Activated naive CD8-positive, alpha-beta T cell (primary cell): ENCODE data around the gene LETM1.
"Not testable (repeated sequence)": the region's sequence is repeated elsewhere in the genome, so short reads cannot be mapped to it uniquely, and the experiment has no call there.

Experiments
- H3K27ac Mint-ChIP-seq: one replicate; pipeline ENCODE4 v1.8.0; 2021; ENCODE audit warnings: mixed read lengths
- H3K27me3 Mint-ChIP-seq: one replicate; pipeline ENCODE4 v1.8.0; 2021; ENCODE audit warnings: mixed read lengths
- H3K36me3 Mint-ChIP-seq: one replicate; pipeline ENCODE4 v1.8.0; 2021; ENCODE audit warnings: mixed read lengths
- H3K4me1 Mint-ChIP-seq: one replicate; pipeline ENCODE4 v1.8.0; 2021; ENCODE audit warnings: low read depth, mixed read lengths
- H3K4me3 Mint-ChIP-seq: one replicate; pipeline ENCODE4 v1.8.0; 2021; ENCODE audit warnings: mild to moderate bottlenecking, mixed read lengths
- H3K9me3 Mint-ChIP-seq: one replicate; pipeline ENCODE4 v1.8.0; 2021; ENCODE audit warnings: low read depth, mixed read lengths

Gene LETM1

DNA sequence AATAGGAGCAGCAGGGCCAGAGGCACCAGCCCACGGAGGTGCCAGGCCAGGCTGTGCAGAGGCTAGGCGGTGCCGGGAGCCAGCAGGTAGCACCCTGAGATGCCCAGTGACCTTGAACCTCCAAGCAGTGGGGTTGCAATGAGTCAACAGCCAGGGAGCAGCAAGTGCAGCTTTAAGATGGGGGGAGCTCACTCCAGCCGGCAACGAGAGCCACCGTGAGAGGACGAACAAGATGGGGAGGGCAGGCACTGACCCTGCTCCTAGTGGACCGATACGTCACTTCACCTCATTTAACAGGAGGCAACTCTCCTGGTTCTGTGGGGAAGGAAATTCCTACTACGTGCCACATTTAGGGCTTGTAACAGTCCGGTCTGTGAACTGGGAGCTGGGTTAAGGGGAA lies 4.8 kb downstream of the LETM1 start:
- peaks cover 38% of the 10 kb centered on the region for H3K4me1 Mint-ChIP-seq
- H3K9me3 Mint-ChIP-seq, result no peaks in the 10 kb centered on the region
- peaks cover 6% of the 10 kb centered on the region for H3K36me3 Mint-ChIP-seq
- no peaks in the 10 kb centered on the region for H3K27me3 Mint-ChIP-seq
- no peak overlapping the region for H3K27ac Mint-ChIP-seq
- H3K4me3 Mint-ChIP-seq, result no peak overlapping the region

DNA sequence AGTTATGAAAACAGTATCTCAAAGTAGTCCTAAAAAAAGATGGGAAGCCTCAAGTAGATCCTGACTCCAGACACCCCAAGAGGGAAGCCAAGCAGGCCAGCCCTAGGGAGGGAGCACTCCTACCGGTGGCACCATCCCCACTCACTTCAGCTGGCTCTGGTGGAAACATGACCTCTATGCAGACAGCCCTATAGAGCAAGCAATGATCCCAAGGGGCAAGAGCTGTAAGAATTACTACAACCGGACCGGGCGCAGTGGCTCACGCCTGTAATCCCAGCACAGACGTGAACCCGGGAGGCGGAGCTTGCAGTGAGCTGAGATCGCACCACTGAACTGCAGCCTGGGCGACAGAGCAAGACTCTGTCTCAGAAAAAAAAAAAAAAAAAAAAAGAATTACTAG lies 5.7 kb downstream of the LETM1 start:
- H3K9me3 Mint-ChIP-seq, result no peaks in the 10 kb centered on the region

DNA sequence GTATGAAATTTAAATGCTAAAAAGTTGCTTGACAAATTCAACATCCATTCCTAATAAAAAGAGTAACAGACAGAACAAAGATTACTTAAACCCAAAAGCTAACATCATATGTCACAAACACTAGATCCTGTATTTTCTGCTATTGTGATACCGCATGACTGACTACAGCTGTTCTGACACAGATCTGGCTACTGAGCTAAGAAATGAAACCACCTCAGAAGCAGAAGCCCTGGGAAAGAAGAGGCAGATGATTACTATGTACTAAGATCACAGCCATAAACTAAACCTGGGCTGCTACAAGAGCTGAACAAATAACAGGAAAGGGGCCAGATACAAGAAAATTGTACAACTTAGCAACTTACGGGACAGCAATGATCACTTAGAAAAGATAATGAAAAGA lies 9.4 kb downstream of the LETM1 start:
- no peaks in the 10 kb centered on the region for H3K27me3 Mint-ChIP-seq
- no peak overlapping the region for H3K4me3 Mint-ChIP-seq
- H3K4me1 Mint-ChIP-seq, result peaks cover 23% of the 10 kb centered on the region
- no peaks in the 10 kb centered on the region for H3K9me3 Mint-ChIP-seq
- H3K27ac Mint-ChIP-seq, result no peak overlapping the region
- peaks cover 4% of the 10 kb centered on the region for H3K36me3 Mint-ChIP-seq

More for the DNA sequence above, 5.7 kb downstream of the LETM1 start:
- no peak overlapping the region for H3K4me3 Mint-ChIP-seq
- H3K4me1 Mint-ChIP-seq, result peaks cover 38% of the 10 kb centered on the region
- H3K27me3 Mint-ChIP-seq, result no peaks in the 10 kb centered on the region
- H3K27ac Mint-ChIP-seq, result no peak overlapping the region
- peaks cover 6% of the 10 kb centered on the region for H3K36me3 Mint-ChIP-seq

DNA sequence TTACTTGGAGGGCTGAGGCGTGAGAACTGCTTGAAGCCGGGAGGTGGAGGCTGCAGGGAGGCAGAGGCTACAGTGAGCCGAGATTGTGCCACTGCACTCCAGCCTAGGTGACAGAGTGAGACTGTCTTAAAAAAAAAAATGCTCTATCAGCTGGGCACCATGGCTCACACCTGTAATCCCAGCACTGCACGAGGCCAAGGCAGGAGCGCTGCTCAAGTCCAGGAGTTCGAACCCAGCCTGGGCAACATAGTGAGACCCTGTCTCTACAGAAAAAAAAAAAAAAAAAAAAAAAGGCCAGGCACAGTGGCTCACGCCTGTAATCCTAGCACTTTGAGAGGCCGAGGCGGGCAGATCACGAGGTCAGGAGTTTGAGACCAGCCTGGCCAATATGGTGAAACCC lies 11.3 kb downstream of the LETM1 start:
- H3K27ac Mint-ChIP-seq, H3K36me3 Mint-ChIP-seq, H3K27me3 Mint-ChIP-seq, H3K9me3 Mint-ChIP-seq, H3K4me3 Mint-ChIP-seq: not testable (repeated sequence)
- peaks cover 14% of the 10 kb centered on the region for H3K4me1 Mint-ChIP-seq

DNA sequence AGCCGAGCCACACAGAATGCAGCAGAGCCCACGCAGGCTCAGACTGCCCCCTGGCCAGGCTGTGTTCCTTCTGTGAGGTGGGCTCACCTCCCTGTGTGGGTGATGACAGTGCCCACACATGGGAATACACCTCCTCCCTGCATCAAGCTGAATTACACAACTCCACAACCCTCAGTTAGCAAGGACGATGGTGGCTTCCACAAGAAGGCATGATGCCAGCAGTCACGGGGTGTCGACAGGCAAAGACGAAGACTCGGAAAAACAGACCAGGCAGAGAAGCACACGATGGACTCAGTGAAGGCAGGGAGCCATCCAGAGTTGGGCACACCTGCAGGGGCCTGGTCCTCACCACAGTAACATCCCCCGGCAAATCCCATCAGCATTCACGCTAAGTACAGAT lies 12.1 kb downstream of the LETM1 start:
- peaks cover 10% of the 10 kb centered on the region for H3K36me3 Mint-ChIP-seq
- H3K4me3 Mint-ChIP-seq, result no peak overlapping the region
- H3K27me3 Mint-ChIP-seq, result no peaks in the 10 kb centered on the region
- no peaks in the 10 kb centered on the region for H3K9me3 Mint-ChIP-seq
- peaks cover 15% of the 10 kb centered on the region for H3K4me1 Mint-ChIP-seq
- no peak overlapping the region for H3K27ac Mint-ChIP-seq

DNA sequence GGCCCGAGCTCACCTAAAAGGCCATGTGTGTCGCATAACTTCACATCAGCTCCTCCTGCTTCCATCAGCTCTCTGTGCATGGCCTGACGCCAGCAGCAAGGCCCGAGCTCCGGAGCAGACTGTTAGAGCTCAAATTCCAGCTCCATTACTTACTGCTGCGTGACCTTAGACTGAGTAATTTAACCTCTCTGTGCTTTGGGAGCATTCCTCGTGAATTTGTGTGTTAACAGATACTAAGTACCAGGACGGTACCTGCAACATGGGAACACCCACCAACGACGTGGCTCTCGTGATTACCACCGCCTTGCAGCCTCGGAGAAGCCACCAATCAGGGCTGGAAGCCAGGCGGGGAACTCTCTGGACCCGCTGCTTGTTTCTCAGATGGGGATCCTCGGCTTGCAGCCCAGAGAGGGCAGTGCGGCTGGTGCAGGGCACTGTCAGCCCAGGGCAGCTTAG lies 12.9 kb downstream of the LETM1 start:
- H3K4me3 Mint-ChIP-seq, result no peak overlapping the region
- no peaks in the 10 kb centered on the region for H3K9me3 Mint-ChIP-seq
- H3K27me3 Mint-ChIP-seq, result no peaks in the 10 kb centered on the region
- peaks cover 10% of the 10 kb centered on the region for H3K36me3 Mint-ChIP-seq
- H3K4me1 Mint-ChIP-seq, result peaks cover 13% of the 10 kb centered on the region
- no peak overlapping the region for H3K27ac Mint-ChIP-seq

DNA sequence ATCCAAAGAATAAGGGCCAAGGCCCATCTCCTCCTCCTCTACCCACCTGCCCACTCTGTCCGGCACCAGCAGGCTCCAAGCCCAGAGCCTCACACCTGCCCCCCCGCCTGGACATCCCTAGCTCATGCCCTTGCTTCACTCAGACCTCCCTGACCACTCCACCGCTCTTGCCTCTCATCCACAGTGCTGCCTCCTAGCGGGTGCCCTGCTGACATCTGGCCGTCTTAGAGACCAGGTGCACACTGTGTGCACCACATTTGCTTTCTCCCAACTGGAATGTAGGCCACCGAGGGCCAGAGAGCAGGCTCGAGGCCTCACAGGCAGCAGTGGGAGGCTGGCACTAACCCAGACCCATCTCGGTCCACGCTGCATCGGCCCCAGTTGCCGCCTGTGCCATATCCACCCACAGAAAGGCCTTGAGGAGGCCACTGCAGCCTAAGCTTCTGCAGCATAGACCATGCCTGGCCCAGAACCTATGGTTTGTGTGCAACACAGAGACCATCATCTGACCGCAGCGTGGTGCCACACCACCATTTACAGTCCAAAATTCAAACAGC lies 13.5 kb downstream of the LETM1 start:
- Mint-ChIP-seq H3K9me3 (no peaks in the 10 kb centered on the region), H3K27me3 (no peaks in the 10 kb centered on the region), H3K27ac (no peak overlapping the region), H3K36me3 (peaks cover 10% of the 10 kb centered on the region), H3K4me1 (peaks cover 13% of the 10 kb centered on the region), H3K4me3 (no peak overlapping the region)

DNA sequence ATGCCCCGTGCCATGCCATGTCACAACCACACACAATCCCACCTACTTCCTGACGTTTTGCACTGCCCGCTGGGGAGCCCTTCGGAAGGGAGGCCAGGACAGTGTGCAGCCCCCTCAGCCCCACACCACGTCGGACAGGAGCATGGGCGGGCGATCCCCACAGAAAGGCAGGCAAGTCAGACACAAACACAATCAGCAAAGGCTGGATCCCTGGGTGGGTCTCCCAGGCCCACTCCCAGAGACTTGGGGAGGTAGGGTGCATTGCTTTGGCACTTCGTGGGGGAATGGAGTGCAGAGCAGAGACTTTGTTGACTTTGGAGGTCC lies 14.1 kb downstream of the LETM1 start:
- Mint-ChIP-seq H3K27me3 (no peaks in the 10 kb centered on the region), H3K27ac (no peak overlapping the region), H3K4me1 (peaks cover 13% of the 10 kb centered on the region), H3K36me3 (peaks cover 7% of the 10 kb centered on the region), H3K9me3 (no peaks in the 10 kb centered on the region), H3K4me3 (no peak overlapping the region)

DNA sequence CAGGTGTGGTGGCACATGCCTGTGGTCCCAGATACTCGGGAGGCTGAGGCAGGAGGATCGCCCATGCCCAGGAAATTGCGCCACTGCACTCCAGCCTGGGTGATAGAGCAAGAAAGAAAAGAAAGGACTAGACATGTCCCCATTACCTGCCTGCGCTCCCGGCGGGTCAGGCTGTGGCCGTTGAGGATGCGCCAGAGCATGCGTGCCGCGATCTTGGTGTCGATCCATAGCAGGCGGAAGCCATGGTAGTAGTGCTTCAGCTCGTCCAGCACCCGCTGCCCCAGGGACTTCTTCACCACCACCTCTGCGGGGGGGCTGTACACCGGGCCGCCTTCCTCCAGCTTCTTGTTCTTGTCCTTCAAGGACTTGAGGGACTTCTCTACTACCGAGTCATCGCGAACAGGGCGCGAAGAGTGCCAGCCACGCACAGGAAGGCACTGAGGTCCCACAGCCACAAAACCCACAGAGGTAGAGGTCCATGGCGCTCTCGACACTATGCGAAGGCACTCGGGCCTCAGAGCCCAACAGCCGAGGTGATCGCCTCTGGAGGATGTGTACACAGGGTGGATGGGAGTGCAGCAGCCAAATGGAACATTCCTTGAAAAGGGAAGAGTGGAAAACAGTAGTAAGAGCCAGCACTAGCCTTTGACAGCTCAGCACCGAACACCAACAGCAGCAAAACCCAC lies 14.6 kb downstream of the LETM1 start:
- Mint-ChIP-seq H3K4me3 (no peak overlapping the region), H3K36me3 (peaks cover 6% of the 10 kb centered on the region), H3K27ac (no peak overlapping the region), H3K4me1 (peaks cover 13% of the 10 kb centered on the region), H3K27me3 (no peaks in the 10 kb centered on the region), H3K9me3 (no peaks in the 10 kb centered on the region)

DNA sequence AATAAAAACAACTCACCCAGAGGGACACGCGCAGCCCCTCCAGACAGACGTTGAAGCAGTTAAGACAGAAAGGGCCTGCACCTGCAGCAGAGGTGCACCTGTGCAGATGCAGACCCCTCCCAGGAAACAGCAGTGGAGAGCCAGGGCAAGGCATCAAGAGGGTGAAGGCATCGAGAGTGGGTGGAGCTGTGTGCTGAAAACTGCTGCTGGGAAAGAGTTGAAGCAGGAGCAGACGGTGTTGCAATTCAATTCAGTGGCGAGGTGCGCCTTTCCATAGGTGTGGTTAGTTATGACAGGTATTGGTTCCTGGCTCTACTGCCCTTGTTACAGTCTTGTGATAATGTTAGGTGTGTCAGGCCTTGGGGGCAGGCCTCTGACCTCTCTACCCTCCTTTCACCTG lies 16.7 kb downstream of the LETM1 start:
- H3K36me3 Mint-ChIP-seq, result peaks cover 7% of the 10 kb centered on the region
- no peaks in the 10 kb centered on the region for H3K9me3 Mint-ChIP-seq
- H3K4me1 Mint-ChIP-seq, result peaks cover 13% of the 10 kb centered on the region
- H3K27ac Mint-ChIP-seq, result no peak overlapping the region
- no peak overlapping the region for H3K4me3 Mint-ChIP-seq
- H3K27me3 Mint-ChIP-seq, result no peaks in the 10 kb centered on the region

DNA sequence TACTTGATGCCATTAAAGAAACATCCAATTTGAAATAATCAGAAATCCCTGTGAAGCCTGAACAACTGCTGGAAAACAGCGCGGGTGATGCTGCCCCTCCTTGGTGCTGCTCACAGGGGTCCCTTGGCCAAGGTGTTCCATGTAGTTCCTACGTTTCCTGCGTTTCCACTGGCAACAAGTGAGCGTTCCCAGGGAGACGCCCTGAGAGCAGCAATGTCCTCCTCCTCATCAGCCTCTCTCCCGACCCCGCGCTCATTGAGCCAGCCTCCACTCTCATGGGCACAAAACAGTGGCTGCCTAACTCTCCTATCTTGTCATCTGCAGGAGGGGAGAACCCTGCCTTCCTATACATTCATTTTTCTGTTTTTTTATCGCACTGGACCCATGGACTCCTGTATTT lies 18.9 kb downstream of the LETM1 start:
- H3K4me3 Mint-ChIP-seq, result no peak overlapping the region
- H3K36me3 Mint-ChIP-seq, result peaks cover 7% of the 10 kb centered on the region
- H3K27ac Mint-ChIP-seq, result no peak overlapping the region
- H3K9me3 Mint-ChIP-seq, result no peaks in the 10 kb centered on the region
- H3K4me1 Mint-ChIP-seq, result peaks cover 7% of the 10 kb centered on the region
- H3K27me3 Mint-ChIP-seq, result no peaks in the 10 kb centered on the region

DNA sequence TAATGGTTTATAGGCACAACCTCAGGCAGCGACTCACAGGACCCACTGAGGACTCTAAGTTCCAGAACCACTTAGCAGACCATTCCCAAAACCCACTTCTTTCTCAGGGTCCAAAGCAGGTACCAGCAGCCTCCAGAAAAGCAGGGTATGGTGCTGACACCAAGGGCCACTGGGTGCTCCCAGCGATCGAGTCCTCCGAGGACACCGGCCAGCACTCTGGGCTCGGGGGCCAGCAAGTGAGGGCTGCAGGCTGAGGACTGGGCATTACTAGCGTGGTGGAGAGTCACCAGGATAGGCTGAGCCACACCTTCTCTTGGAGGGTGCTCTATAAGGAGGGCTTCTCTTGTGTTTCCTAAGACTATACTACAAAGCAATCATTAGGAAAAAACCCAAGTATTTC lies 19.3 kb downstream of the LETM1 start:
- H3K4me3 Mint-ChIP-seq, result no peak overlapping the region
- no peaks in the 10 kb centered on the region for H3K27me3 Mint-ChIP-seq
- no peak overlapping the region for H3K27ac Mint-ChIP-seq
- peaks cover 3% of the 10 kb centered on the region for H3K4me1 Mint-ChIP-seq
- H3K36me3 Mint-ChIP-seq, result peaks cover 7% of the 10 kb centered on the region
- no peaks in the 10 kb centered on the region for H3K9me3 Mint-ChIP-seq

DNA sequence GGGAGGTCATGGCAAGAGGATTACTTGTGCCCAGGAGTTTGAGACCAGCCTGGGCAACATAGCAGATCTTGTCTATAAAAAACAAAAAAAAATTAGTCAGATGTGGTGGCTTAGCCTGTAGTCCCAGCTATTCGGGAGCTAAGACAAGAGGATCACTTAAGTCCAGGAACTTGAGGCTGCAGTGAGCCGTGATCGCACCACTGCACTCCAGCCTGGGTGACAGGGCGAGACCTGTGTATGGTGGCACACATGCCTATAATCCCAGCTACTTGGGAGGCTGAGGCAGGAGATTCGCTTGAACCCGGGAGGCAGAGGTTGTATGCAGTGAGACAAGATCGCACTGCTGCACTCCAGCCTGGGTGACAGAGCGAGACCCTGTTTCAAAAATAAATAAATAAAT lies 20.1 kb downstream of the LETM1 start:
- not testable (repeated sequence) for H3K27me3 Mint-ChIP-seq, H3K9me3 Mint-ChIP-seq, H3K4me1 Mint-ChIP-seq, H3K27ac Mint-ChIP-seq, H3K4me3 Mint-ChIP-seq, H3K36me3 Mint-ChIP-seq

DNA sequence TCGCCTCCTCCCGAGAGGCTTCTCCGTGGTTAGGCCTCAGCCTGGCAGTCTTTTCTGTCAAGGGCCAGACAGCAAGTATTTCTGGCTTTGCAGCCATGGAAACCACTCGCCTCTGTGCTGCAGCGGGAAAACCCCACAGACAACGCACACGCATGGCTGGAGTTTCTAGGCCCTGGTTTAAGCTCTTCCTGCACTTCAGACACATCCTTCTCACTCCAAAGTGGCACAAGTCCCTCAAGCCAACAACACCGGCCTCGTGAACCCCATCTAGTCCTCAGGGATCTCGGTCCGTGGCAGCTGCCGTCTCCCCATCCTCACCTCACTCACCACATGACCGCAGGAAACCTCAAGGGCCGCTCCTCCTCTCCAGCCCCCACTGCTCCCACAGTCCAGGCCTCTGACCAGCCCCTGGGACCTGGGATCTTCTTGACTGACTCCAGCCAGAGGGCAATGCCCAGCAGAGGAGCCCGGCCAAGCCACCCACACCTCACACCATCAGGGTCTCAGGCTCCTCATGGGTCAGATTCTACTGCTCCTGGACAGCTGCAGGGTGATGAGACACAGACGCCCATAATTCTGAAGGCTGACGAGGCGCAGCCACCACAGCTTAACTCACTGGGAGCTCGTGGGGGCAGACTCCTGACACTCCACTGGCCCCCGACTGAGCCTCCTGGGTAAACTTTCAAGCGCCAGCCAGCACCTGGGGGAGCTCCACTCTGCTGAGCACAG lies 21.7 kb downstream of the LETM1 start:
- Mint-ChIP-seq H3K27ac (no peak overlapping the region), H3K36me3 (peaks cover 15% of the 10 kb centered on the region), H3K4me1 (peaks cover 5% of the 10 kb centered on the region), H3K27me3 (no peaks in the 10 kb centered on the region), H3K9me3 (no peaks in the 10 kb centered on the region), H3K4me3 (no peak overlapping the region)

DNA sequence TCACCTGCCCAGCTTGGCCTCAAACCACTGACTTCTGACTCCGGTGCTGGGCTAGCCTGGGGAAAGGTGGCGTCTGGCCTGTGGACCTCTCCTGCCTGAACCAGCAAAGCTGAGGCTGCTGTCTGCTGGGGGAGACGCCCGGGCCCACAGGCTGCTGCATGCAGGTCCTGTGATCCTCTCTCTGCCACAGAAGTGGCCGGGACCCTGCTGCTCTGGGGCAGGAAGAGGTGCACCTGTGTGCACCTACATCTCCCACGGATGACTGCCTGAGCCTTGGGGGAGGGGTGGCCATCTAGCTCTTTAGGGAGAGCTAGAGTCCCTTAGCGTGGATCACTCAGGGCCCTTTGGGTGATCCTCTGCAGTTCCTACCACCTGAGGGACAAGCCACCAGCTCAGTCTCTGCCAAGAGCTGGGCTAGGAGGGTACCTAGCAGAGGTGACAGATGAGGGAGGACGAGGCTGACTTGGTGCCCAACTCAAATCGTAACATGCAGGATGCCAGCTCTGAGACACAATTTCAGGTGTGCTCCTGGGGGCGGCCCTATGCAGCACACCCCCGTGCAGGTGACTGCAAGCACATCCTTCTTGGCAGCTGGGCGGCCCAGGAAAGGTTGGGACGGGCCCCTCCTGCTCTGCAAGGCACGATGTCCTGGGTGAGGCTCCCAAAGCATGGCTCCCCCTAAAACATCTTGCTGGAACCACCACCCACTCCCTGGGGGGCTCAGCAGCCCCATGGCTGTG lies 22.5 kb downstream of the LETM1 start:
- no peaks in the 10 kb centered on the region for H3K27me3 Mint-ChIP-seq
- peaks cover 4% of the 10 kb centered on the region for H3K4me1 Mint-ChIP-seq
- peaks cover 11% of the 10 kb centered on the region for H3K36me3 Mint-ChIP-seq
- H3K9me3 Mint-ChIP-seq, result no peaks in the 10 kb centered on the region
- H3K4me3 Mint-ChIP-seq, result no peak overlapping the region
- no peak overlapping the region for H3K27ac Mint-ChIP-seq
